Endodermal cell (in vitro differentiated cells): ENCODE measurements around the gene ZSCAN30. TPM values are rescaled to one million over a fixed set of nuclear protein-coding genes. Genes with fewer than 3 reads are reported as not detected.

Experiments
- DNase-seq: peaks from one replicate; pipeline ENCODE4 v3.0.0-alpha.2; 2017
- H3K27ac ChIP-seq: 2 replicates; pipeline ENCODE4 v1.5.1; 2013; ENCODE audit warnings: mild to moderate bottlenecking, low read depth, low read length, moderate library complexity
- H3K27me3 ChIP-seq: 2 replicates; pipeline ENCODE4 v1.6.1; 2013; ENCODE audit warnings: mild to moderate bottlenecking, low read length, moderate library complexity; ENCODE audit not compliant: insufficient read depth, control insufficient read depth, poor library complexity, severe bottlenecking
- H3K36me3 ChIP-seq: 2 replicates; pipeline ENCODE4 v1.7.0; 2013; ENCODE audit warnings: mild to moderate bottlenecking, low read length, moderate library complexity; ENCODE audit not compliant: control insufficient read depth, insufficient read depth
- H3K4me1 ChIP-seq: one replicate; pipeline ENCODE4 v1.7.0; 2013; ENCODE audit warnings: low read length; ENCODE audit not compliant: control insufficient read depth, insufficient read depth
- H3K4me3 ChIP-seq: 2 replicates; pipeline ENCODE4 v1.5.1; 2013; ENCODE audit warnings: mild to moderate bottlenecking, low read length, moderate library complexity
- H3K9ac ChIP-seq: 2 replicates; pipeline ENCODE4 v1.6.1; 2013; ENCODE audit warnings: mild to moderate bottlenecking, low read length, moderate library complexity; ENCODE audit not compliant: poor library complexity, severe bottlenecking; ENCODE audit errors: extremely low read depth
- H3K9me3 ChIP-seq: 2 replicates; pipeline ENCODE4 v1.6.1; 2013; ENCODE audit warnings: mild to moderate bottlenecking, low read length, moderate library complexity; ENCODE audit not compliant: control insufficient read depth
- H3K27ac Mint-ChIP-seq: 2 replicates; pipeline ENCODE4 v1.8.0; 2020; ENCODE audit warnings: mixed read lengths
- H3K27me3 Mint-ChIP-seq: 2 replicates; pipeline ENCODE4 v1.8.0; 2021; ENCODE audit warnings: mild to moderate bottlenecking, mixed read lengths; ENCODE audit not compliant: insufficient read depth
- H3K36me3 Mint-ChIP-seq: 2 replicates; pipeline ENCODE4 v1.8.0; 2020; ENCODE audit warnings: low read depth, mixed read lengths
- H3K4me1 Mint-ChIP-seq: 2 replicates; pipeline ENCODE4 v1.8.0; 2020; ENCODE audit warnings: mixed read lengths
- H3K4me3 Mint-ChIP-seq: 2 replicates; pipeline ENCODE4 v1.8.0; 2020; ENCODE audit warnings: mild to moderate bottlenecking, moderate library complexity, mixed read lengths
- H3K9me3 Mint-ChIP-seq: 2 replicates; pipeline ENCODE4 v1.8.0; 2020; ENCODE audit warnings: mild to moderate bottlenecking, mixed read lengths
- CTCF ChIP-seq: fragments of 200-600 bp; sonication (generic); conservative IDR thresholded peaks from 2 replicates; pipeline ENCODE4 v1.5.0; 2021; ENCODE audit warnings: antibody characterized with exemption, mild to moderate bottlenecking
- WGBS, 2 experiments: methylation state at CpG; one replicate each; pipeline versions ENCODE4 v1.1.5 to v1.1.7; 2013; ENCODE audit warnings: missing lambda C conversion rate in 2 of 2, mixed read lengths in 1 of 2; ENCODE audit not compliant: insufficient coverage in 1 of 2, insufficient read length in 1 of 2; 5-methylcytosine and 5-hydroxymethylcytosine counted together
- total RNA-seq, 2 donors: library from RNA; stranded (reverse); fragmentation: NEBNext Ultra II Directional in 1 of 2; extraction: Animal tissue kit (Norgen Biotek cat#: 25700) in 1 of 2; gene quantifications; 2 replicates in 1 of 2; 3 replicates in 1 of 2; pipeline ENCODE4 v1.2.1, GENCODE V29; 2021

The ZSCAN30 gene
- total RNA-seq, 2 donors from 2014 or later = 20.1 to 29.6 TPM

GRCh38 chr18:35331367-35332087, 41.5 kb upstream of the ZSCAN30 start:
- Histone ChIP-seq H3K4me1 (no peaks in the 10 kb centered on the region), H3K27ac (peak overlapping the region; percentile 18), H3K36me3 (peaks cover 50% of the 10 kb centered on the region), H3K9me3 (no peaks in the 10 kb centered on the region), H3K4me3 (no peak overlapping the region), H3K27me3 (no peaks in the 10 kb centered on the region), H3K9ac (no peak overlapping the region)
- TF ChIP-seq CTCF = no peak
- Mint-ChIP-seq H3K4me3 (no peak overlapping the region), H3K9me3 (no peaks in the 10 kb centered on the region), H3K27me3 (no peaks in the 10 kb centered on the region), H3K4me1 (no peaks in the 10 kb centered on the region), H3K27ac (no peak overlapping the region), H3K36me3 (peaks cover 40% of the 10 kb centered on the region)
- 90 to 92% methylated on average over 2 to 4 of the region's 4 CpGs for WGBS, 2 experiments
- DNase-seq = no peak

- TF ChIP-seq CTCF = no peak
- Histone ChIP-seq H3K36me3 (peaks cover 24% of the 10 kb centered on the region), H3K27me3 (no peaks in the 10 kb centered on the region), H3K4me3 (no peak overlapping the region), H3K9ac (no peak overlapping the region), H3K4me1 (no peaks in the 10 kb centered on the region), H3K9me3 (no peaks in the 10 kb centered on the region), H3K27ac (no peak overlapping the region)
- peaks cover 15% of the 10 kb centered on the region for H3K36me3 Mint-ChIP-seq
- no peaks in the 10 kb centered on the region for H3K27me3 Mint-ChIP-seq
- no peak for DNase-seq
- no peaks in the 10 kb centered on the region for H3K4me1 Mint-ChIP-seq
- H3K4me3 Mint-ChIP-seq = no peak overlapping the region
- no peak overlapping the region for H3K27ac Mint-ChIP-seq
- H3K9me3 Mint-ChIP-seq = no peaks in the 10 kb centered on the region
Measured at GRCh38 chr18:35328868-35329267, 38.8 kb upstream of the ZSCAN30 start.

GRCh38 chr18:35326695-35327387, 36.8 kb upstream of the ZSCAN30 start:
- H3K4me1 ChIP-seq = no peaks in the 10 kb centered on the region
- H3K4me3 ChIP-seq = no peak overlapping the region
- H3K27ac ChIP-seq = no peak overlapping the region
- TF ChIP-seq CTCF = no peak
- 67 to 82% methylated on average over 2 to 3 of the region's 3 CpGs for WGBS, 2 experiments
- no peaks in the 10 kb centered on the region for H3K27me3 Mint-ChIP-seq
- no peak overlapping the region for H3K4me3 Mint-ChIP-seq
- peak; percentile 43 for DNase-seq
- H3K27me3 ChIP-seq = no peaks in the 10 kb centered on the region
- H3K4me1 Mint-ChIP-seq = no peaks in the 10 kb centered on the region
- H3K9ac ChIP-seq = no peak overlapping the region
- no peaks in the 10 kb centered on the region for H3K36me3 Mint-ChIP-seq
- no peaks in the 10 kb centered on the region for H3K9me3 Mint-ChIP-seq
- peaks cover 5% of the 10 kb centered on the region for H3K36me3 ChIP-seq
- H3K27ac Mint-ChIP-seq = no peak overlapping the region
- H3K9me3 ChIP-seq = no peaks in the 10 kb centered on the region
